GM23248 (cell line): ENCODE results near the gene AFF3.

ENCODE experiments used
- EZH2 ChIP-seq: fragments of 200-600 bp; sonication (generic); IDR thresholded peaks from 2 replicates; pipeline ENCODE4 v1.6.1; 2018; ENCODE audit warnings: antibody characterized with exemption, mild to moderate bottlenecking; ENCODE audit not compliant: insufficient read depth, poor library complexity, severe bottlenecking
- EZH2phosphoT487 ChIP-seq: fragments of 200-600 bp; sonication (generic); IDR thresholded peaks from 2 replicates; pipeline ENCODE4 v1.6.1; 2018; ENCODE audit warnings: antibody characterized with exemption, moderate library complexity, mild to moderate bottlenecking, low read depth; ENCODE audit not compliant: insufficient read depth

GRCh38 chr2:99677814-99678213 lies 464.6 kb downstream of the AFF3 start:
- no peak for TF ChIP-seq EZH2
- no peak for TF ChIP-seq EZH2phosphoT487
